ENCODE data around the gene ARHGAP25.

ARHGAP25 gene

GRCh38 chr2:68726608-68727367, 7.8 kb upstream of the ARHGAP25 start:
- DNase-seq (ENCODE audit: low read depth), result no peak
- H3K4me3 ChIP-seq (replicated peaks; ENCODE audit: low read depth, low read length), result no peak overlapping the region

DNA sequence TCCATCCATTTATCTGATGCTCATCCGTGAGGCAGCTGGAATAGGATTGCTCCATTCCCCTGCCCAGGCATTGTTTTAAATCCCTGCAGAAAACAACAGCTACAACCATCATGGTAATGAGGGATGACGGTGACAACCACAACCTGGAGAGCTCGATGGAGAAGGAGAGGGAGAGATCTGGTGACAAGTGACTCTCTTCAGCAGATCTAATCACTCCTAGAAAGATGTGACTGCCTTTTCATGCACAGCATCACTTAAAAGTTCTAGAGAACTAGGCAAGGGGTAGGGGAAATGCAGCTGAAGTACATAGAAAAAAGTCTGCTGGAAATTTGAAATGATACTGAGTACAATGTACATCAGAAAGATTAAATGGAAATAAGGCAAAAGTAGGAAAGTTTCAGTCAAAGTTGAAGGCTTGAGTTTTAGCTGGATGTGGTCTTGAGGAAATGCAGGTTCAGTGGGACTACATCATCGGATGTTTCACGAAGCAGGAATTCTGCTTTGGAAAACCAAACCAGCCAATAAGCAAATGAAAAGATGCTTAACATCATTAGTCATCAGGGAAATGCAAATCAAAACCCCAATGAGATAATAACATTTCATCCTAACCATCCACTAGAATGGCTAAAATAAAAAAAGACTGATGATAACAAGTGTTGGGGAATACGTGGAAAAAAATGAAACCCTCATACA, 6.8 kb upstream of the ARHGAP25 start:
- peak; percentile 24 for DNase-seq (ENCODE audit: low read depth)
- H3K4me3 ChIP-seq (replicated peaks; ENCODE audit: low read depth, low read length), result no peak overlapping the region
- TF ChIP-seq, protein P1, sequence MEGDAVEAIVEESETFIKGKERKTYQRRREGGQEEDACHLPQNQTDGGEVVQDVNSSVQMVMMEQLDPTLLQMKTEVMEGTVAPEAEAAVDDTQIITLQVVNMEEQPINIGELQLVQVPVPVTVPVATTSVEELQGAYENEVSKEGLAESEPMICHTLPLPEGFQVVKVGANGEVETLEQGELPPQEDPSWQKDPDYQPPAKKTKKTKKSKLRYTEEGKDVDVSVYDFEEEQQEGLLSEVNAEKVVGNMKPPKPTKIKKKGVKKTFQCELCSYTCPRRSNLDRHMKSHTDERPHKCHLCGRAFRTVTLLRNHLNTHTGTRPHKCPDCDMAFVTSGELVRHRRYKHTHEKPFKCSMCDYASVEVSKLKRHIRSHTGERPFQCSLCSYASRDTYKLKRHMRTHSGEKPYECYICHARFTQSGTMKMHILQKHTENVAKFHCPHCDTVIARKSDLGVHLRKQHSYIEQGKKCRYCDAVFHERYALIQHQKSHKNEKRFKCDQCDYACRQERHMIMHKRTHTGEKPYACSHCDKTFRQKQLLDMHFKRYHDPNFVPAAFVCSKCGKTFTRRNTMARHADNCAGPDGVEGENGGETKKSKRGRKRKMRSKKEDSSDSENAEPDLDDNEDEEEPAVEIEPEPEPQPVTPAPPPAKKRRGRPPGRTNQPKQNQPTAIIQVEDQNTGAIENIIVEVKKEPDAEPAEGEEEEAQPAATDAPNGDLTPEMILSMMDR (IDR thresholded peaks at IDR 0.05; ENCODE audit: low read length, missing control alignments), result no peak

More at GRCh38 chr2:68726608-68727367, 7.8 kb upstream of the ARHGAP25 start:
- TF ChIP-seq, protein P1 (IDR thresholded peaks at IDR 0.05; ENCODE audit: low read length, missing control alignments), result no peak

- TF ChIP-seq, protein P1 (IDR thresholded peaks at IDR 0.05; ENCODE audit: low read length, missing control alignments), result no peak
- DNase-seq (ENCODE audit: low read depth), result peak; percentile 10
- no peak overlapping the region for H3K4me3 ChIP-seq (replicated peaks; ENCODE audit: low read depth, low read length)
These were observed 3.8 kb upstream of the ARHGAP25 start for GRCh38 chr2:68730828-68731227.

GRCh38 chr2:68732036-68732932, 2.3 kb upstream of the ARHGAP25 start:
- TF ChIP-seq, protein P1 (IDR thresholded peaks at IDR 0.05; ENCODE audit: low read length, missing control alignments), result no peak
- no peak for DNase-seq (ENCODE audit: low read depth)
- H3K4me3 ChIP-seq (replicated peaks; ENCODE audit: low read depth, low read length), result no peak overlapping the region

- no peak overlapping the region for H3K4me3 ChIP-seq (replicated peaks; ENCODE audit: low read depth, low read length)
- DNase-seq (ENCODE audit: low read depth), result no peak
- TF ChIP-seq, protein P1 (IDR thresholded peaks at IDR 0.05; ENCODE audit: low read length, missing control alignments), result no peak
These were observed 1.2 kb upstream of the ARHGAP25 start for GRCh38 chr2:68733365-68733764.

- TF ChIP-seq, protein P1 (IDR thresholded peaks at IDR 0.05; ENCODE audit: low read length, missing control alignments), result no peak
- no peak overlapping the region for H3K4me3 ChIP-seq (replicated peaks; ENCODE audit: low read depth, low read length)
- DNase-seq (ENCODE audit: low read depth), result no peak
These were observed 435 bp upstream of the ARHGAP25 start for GRCh38 chr2:68734176-68734575.
